Sciatic nerve (tissue), 2 donors: ENCODE measurements around the gene NIN. TPM values are rescaled to one million over a fixed set of nuclear protein-coding genes. Genes with fewer than 3 reads are reported as not detected.

Experiments used
- ATAC-seq: fragments of 200-7000 bp; cut with Tn5 transposase; one replicate; pipeline ENCODE4 v1.9.1; 2020; ENCODE audit warnings: mild to moderate bottlenecking, moderate library complexity
- DNase-seq: peaks from one replicate; pipeline ENCODE4 v3.0.0-alpha.2; 2020; ENCODE audit warnings: low spot score
- intact Hi-C: fragments of 100-400 bp; cut with DNase I; formaldehyde crosslinking; loops from one replicate; pipeline ENCODE4 v1.14.2; 2022
- total RNA-seq: library from RNA; stranded (reverse); fragmentation: NEBNext Ultra II Directional; extraction: Animal tissue kit (Norgen Biotek cat#: 25700); gene quantifications from one replicate; pipeline ENCODE4 v1.2.1, GENCODE V29; 2021
- donor health status: DM: no; HTN: no; CAD: no.
- donor health status: DM: no; HTN: no; CAD: no.

NIN gene
- total RNA-seq, 1 donor from 2014 or later, result 48.2 TPM

DNA sequence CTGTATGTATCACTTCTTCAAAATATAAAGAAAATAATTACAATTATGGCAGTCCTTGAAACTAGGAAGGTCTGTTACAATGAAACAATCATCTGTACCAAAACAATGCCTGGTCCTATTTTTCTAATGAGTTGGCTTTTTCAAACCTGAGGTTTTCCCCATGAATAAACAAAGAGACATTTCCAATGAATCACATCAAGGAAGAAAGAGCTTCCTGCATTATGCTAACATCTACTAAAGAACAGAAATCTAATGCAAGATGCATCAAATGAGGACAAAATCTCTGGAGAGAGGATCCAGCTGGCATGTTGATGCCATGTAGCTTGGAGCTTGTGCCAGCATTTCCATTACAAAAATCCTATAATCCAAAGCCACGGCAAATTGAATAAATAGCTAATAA lies 29.3 kb downstream of the NIN start:
- no peak for ATAC-seq
- intact Hi-C loops, result no loop called here
- DNase-seq, result no peak

DNA sequence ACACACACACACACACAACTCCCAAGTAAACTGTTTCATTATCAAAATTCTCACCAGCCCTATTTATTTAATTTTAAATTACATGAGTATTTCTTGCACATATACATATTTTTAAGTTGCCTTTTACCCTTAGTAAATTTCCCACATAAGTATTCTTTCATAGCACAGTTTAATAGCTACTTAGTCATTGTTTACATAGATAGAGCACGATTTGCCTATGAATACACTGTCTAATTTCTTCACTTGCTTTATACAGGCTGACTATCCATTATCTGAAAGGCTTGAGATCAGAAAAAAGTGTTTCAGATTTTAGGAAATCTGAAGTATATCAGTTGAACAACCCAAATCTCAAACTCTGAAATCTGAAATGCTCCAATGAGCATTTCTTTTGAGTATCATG lies 30.9 kb downstream of the NIN start:
- intact Hi-C loops, result no loop called here
- ATAC-seq (no peak), DNase-seq (no peak)

DNA sequence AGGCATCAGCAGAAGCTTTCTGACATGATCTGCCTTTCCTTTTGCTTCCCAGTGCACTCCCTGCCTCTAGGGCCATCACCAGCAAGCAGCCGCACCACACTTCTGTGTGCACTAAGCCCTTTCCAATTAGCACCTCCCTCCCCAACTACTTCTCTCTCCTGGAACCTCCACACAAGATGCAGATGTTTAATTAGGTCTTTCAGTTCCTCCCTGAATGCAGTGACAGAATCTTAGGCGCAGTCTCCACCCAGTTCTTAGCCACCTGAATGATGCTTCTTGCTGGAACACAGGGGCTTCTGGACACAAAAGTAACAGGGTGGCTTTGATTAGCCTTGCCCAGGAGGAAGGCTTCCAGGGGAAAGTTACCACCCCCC lies 32.9 kb downstream of the NIN start:
- DNase-seq, result no peak
- intact Hi-C loops, result no loop called here

DNA sequence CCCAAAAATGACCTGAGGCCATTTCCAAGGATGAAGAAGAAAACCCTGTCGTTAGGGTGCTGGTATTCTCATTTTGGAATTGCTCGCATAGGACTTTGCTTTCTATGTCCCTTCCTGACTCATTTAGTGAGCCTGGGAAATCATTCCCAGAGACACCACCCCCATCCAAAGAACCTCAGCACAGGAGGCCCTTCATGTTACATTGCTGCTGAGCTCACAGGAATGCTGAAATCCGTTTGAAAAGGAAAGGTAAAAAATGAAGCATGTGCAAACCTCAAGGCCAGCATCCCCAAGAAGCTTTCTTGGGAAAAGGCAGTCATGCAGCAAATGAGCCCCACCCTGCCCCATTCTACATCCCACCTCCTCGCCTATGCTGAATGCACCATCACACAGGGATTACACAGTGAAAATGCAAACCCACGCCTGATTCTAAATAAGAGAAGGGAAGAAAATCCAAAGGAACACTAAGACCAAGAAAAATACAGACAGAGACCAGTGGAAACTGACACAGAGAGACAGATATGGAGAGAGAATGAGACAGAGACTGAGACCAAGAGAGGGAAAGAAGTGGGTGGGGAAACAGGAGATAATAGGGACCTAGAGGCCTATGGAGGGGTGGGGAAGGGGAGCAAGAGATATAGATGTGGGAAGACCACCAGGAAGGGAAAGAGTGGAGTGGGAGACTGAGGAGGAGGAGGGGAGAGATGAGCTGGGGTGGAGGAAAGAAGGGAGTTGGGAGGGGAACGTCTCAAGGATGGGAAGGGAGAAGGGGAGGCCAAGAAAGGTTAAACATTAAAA lies 33.5 kb downstream of the NIN start:
- intact Hi-C loops, result no loop called here
- ATAC-seq (no peak), DNase-seq (no peak)

More for the DNA sequence above, 32.9 kb downstream of the NIN start:
- ATAC-seq, result no peak

DNA sequence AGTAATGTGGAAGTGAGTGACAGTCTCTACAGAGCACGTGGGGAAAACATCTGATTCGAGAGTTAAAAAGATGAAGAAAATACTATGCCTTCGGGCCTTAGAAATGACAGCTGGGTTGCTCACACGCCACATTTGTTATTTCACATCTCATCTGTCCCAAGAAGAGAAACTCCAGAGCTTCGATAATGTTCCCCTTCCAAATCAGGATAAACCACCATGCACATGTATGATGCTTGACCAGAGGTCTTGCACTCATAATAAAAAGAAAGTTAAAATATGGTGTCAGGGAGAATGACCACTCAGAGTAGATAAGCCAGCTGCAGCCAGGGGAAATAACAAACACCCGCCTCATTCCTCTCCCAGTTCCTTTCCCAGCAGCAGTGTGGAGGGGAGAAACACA lies 34.6 kb downstream of the NIN start:
- ATAC-seq, result no peak
- intact Hi-C loops, result no loop called here

DNA sequence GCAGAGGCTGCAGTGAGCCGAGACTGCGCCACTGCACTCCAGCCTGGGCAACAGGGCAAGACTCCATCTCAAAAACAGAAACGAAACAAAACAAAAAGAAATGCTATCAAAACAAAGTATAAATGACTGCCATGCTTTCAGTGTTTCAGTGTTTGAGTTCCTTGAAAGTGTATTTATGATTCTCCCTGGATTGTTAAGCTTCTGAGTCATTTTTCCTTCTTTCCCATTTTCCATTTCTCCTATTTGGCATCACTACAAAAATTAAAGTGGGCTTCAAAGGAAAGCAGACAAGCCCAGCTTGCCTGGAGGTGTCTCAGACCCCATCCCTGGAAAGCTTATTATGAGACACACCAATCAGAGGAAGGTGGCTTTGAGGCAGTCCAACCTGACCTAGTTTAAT lies 35.1 kb downstream of the NIN start:
- intact Hi-C loops, result no loop called here
- ATAC-seq (no peak), DNase-seq (no peak)

More for the DNA sequence above, 34.6 kb downstream of the NIN start:
- no peak for DNase-seq

DNA sequence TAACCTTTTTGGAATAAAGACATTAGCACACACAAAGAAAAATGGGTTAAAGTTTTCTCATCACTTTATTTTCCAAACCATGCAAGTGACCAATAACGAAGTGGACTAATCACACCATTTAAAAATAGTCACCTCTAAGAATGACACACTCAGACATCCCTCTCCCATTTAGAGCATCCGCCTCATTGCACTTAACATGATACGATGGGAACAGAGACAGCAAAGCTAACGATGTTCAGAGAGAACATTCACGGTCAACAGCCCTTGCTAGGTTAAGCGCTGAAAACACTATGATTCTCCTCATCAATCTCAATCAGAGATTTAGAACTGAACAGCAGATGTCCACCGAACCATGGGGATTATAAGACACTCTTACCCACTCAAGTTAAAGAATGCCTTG lies 35.8 kb downstream of the NIN start:
- intact Hi-C loops, result no loop called here

DNA sequence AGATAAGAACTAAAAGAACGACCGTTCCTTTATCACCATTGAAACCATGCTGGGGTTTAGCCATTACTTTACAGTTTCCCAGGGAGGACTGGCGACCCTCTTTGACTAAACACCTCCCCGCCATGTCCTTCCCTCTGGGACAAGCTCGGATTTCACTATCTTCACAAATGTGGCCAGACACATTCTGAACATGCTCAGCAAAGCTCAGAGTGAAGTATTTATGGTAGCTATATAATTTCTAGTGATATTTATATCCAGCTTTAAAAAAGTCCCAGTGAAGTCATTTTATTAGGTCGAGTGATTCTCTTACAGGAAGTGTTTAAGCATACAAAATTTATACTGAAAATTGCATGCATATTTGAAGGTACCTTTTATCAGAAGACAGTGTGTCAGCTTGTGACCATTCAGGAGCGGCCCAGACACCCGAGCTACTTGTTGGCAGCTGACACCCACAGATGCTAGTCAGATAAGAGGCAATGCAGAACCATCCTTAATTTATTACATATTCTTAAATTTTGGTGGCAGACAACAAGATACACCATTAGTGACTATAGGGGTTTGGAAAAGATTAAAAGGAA lies 36.8 kb downstream of the NIN start:
- DNase-seq (no peak), ATAC-seq (no peak)
- intact Hi-C loops, result no loop called here

More for the DNA sequence above, 35.8 kb downstream of the NIN start:
- ATAC-seq (no peak), DNase-seq (no peak)

DNA sequence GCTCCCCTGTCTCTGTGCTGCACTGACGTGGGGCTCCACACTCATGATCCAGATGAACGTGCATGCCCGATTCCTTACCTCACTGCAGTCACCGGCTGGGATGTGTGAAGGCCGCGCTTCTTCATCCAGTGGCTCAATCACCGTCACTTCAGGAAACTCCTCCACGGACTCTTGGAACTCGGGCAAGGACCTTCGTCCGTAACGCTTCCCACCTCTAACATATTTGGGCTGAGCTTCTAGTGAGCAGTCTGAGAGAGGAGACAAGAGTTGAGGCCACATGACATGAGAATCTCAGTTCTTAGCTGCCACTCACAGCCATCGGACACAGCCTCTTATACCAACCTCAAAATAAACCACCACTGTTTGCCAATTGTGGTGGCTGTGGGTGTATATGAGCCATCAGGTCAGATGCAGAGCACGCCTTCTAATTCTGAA lies 38.3 kb downstream of the NIN start:
- intact Hi-C loops, result no loop called here
- no peak for DNase-seq
- no peak for ATAC-seq

DNA sequence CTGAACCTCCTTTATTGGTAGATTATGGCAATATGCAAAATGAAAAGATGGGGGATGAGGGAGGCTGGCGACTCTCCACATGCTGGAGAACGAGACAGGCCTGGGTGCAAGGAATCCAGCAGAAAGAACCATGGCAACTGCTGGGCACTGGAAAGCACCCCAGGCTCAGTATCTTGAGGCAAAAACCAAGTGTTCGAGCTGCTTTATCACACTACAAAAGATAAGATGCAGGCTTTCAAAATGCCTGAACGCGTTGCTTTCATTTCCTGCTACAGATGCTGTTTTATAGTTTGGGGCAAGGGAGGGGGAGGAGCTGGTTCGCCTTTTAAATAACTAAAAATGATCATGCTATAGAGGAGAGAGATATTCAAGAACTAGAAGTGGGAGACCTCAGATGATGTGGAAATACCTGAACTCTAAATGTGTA lies 38.9 kb downstream of the NIN start:
- intact Hi-C loops, result no loop called here
- DNase-seq (no peak), ATAC-seq (no peak)

DNA sequence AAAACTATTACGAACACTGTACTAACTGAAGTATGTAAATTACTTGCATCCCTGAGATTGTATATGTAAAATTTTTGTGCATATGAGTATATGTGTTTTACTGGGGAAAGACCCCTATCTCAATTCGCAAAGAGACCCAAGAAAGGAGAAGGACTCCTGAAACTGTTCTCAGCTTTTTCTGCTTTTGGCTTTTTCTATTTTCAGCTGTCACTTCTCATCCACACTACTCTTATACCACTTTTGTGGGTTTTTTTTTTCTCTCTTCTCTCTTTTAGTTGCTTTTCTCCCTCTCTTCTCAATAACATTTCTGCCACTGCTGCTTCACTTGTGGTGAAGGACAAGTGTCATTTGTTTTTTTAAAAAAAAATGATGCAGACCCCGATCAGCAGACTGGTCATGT lies 39.8 kb downstream of the NIN start:
- DNase-seq (no peak), ATAC-seq (no peak)
- intact Hi-C loops, result no loop called here

DNA sequence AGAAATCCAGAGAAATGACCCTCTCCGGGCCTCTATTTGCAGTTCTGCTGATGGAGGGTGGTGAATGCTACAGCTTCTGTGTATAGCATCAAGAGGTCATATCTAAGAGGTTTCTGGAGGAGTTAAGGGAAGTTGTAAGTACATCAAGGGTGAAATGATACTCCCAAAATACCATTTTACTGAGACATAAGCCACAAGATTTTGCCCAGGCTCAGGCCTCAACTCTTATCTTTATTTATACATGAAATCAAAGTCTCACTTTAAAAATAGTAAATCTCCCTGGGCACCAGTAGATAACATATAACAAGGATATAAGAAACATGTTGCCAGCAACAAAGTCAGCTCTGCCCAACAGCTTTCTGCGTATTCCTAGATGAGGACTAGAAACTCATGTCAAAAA lies 40.4 kb downstream of the NIN start:
- intact Hi-C loops, result no loop called here

DNA sequence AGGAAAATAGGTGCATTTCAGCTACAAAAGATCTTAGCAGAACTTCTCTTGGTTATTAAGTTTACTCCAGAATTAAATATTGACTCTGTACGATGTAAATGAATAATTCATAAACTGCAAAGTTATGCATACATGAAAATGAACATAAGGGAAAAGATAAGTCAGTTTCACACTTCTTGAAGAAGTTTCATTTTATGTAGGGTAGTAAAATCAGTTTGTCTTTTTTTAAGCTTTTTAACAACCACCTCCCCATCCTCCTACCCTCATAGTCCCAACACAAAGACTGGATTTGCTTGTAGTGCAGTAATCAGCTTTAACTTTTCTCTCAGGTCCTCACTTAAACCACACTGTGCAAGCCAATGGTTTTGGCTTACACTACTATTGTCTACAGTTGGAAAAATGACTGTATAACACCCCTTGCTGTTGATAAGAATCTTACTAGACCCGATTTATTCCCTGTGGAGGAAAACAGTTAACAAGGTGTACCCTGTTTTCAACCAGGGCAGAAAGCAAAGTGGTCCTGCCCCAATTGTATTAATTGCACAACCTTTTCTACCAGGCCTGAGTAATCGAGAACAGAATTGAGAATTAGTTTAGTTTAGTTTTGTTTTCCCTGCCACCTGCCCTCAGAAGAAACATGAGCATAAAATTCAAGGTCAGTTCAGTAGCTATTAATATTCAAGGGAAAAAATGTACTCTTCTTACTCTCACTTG lies 44.1 kb downstream of the NIN start:
- ATAC-seq (no peak), DNase-seq (no peak)
- intact Hi-C loops, result no loop called here

More for the DNA sequence above, 40.4 kb downstream of the NIN start:
- no peak for ATAC-seq
- DNase-seq, result no peak

DNA sequence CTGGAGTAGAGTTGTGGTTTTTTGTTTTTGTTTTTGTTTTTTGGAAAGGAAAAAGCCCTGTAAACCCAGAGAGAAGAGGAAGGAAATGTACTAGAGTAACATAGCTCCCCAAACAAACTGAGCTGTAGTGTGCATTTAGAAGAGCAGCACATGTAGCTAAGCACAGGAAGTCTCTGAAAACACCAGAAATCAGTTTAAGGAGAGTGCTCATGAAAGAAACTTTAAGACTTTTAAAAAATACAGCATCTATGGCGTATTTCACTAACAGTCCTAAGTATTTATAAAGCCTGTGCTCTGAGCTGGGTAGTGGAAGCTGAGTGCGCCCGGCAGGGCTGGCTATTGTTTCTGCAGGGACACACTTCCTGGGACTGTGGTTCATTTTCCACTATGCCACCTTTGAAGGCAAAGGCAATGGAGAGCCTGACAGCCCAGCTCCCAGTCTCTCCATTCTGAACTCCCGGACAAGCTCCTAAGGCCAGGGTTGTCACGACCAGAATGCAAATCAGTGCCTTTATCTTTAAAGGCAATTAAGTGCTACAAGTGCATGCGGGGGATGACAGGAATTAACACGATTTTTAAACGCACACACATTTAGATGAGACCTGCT lies 45.4 kb downstream of the NIN start:
- DNase-seq, result no peak
- peak; percentile 34 for ATAC-seq
- intact Hi-C loops, result no loop called here

DNA sequence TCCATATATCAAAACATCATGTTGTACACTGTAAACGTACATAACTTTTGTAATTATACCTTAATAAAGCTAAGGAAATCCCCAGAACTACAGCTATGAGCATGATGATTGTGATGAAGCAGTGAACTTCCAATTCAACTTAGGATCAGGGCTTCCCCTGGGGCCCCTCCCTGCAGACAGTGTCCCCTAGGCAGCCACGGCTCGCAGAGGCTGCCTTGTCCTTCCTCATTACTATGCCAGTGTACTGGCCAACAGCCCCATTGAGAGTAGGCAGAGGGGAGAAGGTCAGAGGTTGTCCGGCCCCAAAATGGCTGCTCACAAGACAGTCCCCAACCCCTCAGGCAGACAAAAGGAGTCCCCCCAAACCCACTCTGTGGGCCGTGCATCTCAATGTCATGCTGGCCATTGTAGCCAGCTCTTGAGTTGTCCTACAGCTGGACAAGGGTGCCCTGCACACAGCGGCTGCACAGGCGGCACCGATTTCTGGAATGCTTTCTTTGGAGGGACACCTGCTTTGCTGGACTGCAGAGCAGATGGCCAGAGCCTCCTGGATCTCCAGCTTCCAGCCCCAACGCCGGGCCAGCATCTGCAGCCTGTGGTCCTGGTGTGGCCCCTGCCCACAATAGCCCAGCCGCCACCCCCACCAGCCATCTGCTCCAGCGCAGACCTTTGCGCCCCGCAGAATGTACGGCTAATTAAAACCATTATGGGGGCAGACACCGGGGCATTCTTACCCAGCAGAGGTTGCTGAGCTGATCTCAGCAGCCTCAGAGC lies 46.1 kb downstream of the NIN start:
- ATAC-seq, result peak; percentile 23

DNA sequence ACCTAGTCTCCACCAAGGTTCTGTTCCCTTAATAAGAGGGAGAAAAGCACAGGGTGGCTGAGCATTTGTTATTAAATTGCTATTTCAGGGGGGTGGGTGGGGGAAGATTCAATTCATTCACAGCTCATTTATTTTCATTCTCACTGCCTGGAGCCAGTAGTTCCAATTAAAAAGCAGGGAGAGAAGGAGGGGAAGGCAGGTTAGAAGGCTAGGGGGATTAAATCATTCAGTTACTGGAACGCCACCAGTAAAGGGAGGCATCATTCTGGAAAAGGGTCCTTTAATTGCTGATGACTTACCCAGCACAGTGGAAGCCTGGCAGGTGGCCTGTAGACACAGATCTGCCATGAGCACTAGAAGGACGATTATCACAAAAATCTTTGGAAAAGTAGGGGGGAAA lies 47.4 kb downstream of the NIN start:
- DNase-seq, result no peak
- no peak for ATAC-seq
- intact Hi-C loops, result no loop called here

More for the DNA sequence above, 46.1 kb downstream of the NIN start:
- intact Hi-C loops, result no loop called here
- no peak for DNase-seq

DNA sequence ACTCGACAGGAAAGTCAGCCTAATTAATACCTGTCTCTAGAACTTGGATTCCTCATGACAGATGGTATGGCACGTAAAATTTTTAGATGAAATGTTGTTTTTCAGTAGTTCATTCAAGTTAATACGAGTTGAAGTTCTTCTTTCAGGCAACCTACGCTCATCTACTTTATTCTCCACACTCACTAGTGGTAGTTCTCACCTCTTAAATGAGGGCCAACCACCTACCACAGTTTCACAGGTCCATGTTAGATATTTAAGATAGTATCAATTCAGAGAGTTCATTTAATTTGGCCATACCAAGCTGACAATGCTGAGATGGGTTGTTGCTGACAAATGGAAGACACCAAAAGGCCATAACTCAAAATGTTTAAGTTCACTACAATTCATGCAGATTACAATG lies 50.6 kb downstream of the NIN start:
- DNase-seq (no peak), ATAC-seq (no peak)
- intact Hi-C loops, result no loop called here

DNA sequence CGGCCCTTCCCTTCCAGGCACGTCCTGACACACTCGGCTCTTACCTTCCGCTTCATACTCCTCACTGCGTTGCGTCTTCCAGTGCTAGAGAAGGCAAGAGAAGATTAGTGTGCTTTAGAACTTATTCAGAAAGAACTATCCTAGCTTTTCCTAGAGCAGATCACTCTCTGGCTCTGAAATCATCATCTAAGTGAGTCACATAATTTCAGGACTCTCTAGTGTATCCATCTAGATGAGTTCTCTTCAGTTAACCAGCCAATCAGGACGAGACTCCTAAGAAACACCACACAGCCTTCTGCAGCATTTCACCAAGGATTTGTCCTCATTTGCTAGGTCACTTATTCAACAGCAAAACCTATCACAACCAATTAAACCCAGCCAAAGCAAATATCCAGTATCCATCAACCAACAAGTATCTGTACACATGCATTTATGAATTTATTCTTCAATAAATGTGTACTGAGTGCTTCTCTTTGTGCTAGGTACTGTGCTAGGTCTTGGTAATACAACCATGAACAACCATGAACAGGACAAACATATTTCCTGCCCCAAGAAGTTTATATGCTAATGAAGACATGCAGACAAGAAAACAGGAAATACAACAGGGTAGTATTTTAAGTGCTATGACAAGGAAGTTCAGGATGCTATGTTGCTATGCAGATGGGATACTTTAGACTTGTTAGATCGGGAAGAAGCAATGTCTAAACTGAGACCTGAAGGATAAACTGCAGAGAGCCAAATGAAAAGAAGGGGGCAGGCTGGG lies 52.1 kb downstream of the NIN start:
- intact Hi-C loops, result loop anchor here (10.0 kb wide), 1 partner anchor 164 kb away; no protein-coding TSS in a partner anchor
- DNase-seq (no peak), ATAC-seq (no peak)
